ENCODE results near the gene EIF2AK3.

The EIF2AK3 gene

GRCh38 chr2:88537640-88538039, 89.6 kb downstream of the EIF2AK3 start:
- no peak for DNase-seq

- no peak for DNase-seq
Measured at GRCh38 chr2:88530081-88530480, 97.2 kb downstream of the EIF2AK3 start.

GRCh38 chr2:88521445-88522073, 105.7 kb downstream of the EIF2AK3 start:
- no peak for DNase-seq

- no peak for DNase-seq
Measured at GRCh38 chr2:88517759-88518201, 109.5 kb downstream of the EIF2AK3 start.

All from suppressor macrophage treated with lipopolysaccharide for 4 hours (primary cell).